IgD-negative memory B cell (primary cell): ENCODE results near the gene KRT23. TPM values are rescaled to one million over a fixed set of nuclear protein-coding genes. Genes with fewer than 3 reads are reported as not detected.

Experiments used
- H3K27ac Mint-ChIP-seq, 3 donors: one replicate each; pipeline ENCODE4 v1.8.0; 2020 to 2022; ENCODE audit warnings: mild to moderate bottlenecking in 3 of 3, mixed read lengths in 3 of 3, moderate library complexity in 1 of 3
- H3K27me3 Mint-ChIP-seq: one replicate; pipeline ENCODE4 v1.8.0; 2021; ENCODE audit warnings: mixed read lengths
- H3K36me3 Mint-ChIP-seq: one replicate; pipeline ENCODE4 v1.8.0; 2020; ENCODE audit warnings: mild to moderate bottlenecking, mixed read lengths
- H3K4me1 Mint-ChIP-seq, 3 donors: one replicate each; pipeline ENCODE4 v1.8.0; 2020 to 2022; ENCODE audit warnings: mixed read lengths in 3 of 3, mild to moderate bottlenecking in 1 of 3
- H3K4me3 Mint-ChIP-seq, 4 donors: one replicate each; pipeline ENCODE4 v1.8.0; 2020 to 2022; ENCODE audit warnings: mild to moderate bottlenecking in 4 of 4, mixed read lengths in 4 of 4, moderate library complexity in 3 of 4
- H3K9me3 Mint-ChIP-seq, 3 donors: one replicate each; pipeline ENCODE4 v1.8.0; 2020 to 2021; ENCODE audit warnings: mixed read lengths in 3 of 3, mild to moderate bottlenecking in 1 of 3
- polyA plus RNA-seq: library from polyadenylated mRNA; unstranded; fragments of 300-500 nt; fragmentation: Illumina TruSeq; gene quantifications from one replicate; pipeline ENCODE4 v1.2.3, GENCODE V29; 2021

KRT23 gene
- not detected for polyA plus RNA-seq

GRCh38 chr17:40937384-40937819 is at the start of gene KRT23:
Gene KRT23 (minus strand): TSS chr17:40937646. CDS start chr17:40936603, 1,043 bp downstream.
- peaks cover 15% of the 10 kb centered on the region for H3K27me3 Mint-ChIP-seq
- H3K36me3 Mint-ChIP-seq: no peaks in the 10 kb centered on the region
- peaks cover 0 to 1% (median 0%) of the 10 kb centered on the region in 3 donors for H3K4me1 Mint-ChIP-seq
- no peak within 1 kb of the TSS for H3K4me3 Mint-ChIP-seq
- H3K9me3 Mint-ChIP-seq: no peaks in the 10 kb centered on the region
- no peak within 1 kb of the TSS for H3K27ac Mint-ChIP-seq

GRCh38 chr17:40986920-40987319 is 49.5 kb upstream of the KRT23 start:
- peak overlapping the region in 1 of 3 donors; percentile 26 for H3K27ac Mint-ChIP-seq
- peaks cover 0 to 3% (median 0%) of the 10 kb centered on the region in 3 donors for H3K9me3 Mint-ChIP-seq
- no peak overlapping the region for H3K4me3 Mint-ChIP-seq
- no peaks in the 10 kb centered on the region for H3K36me3 Mint-ChIP-seq
- H3K27me3 Mint-ChIP-seq: peaks cover 11% of the 10 kb centered on the region
- peaks cover 0 to 2% (median 0%) of the 10 kb centered on the region in 3 donors for H3K4me1 Mint-ChIP-seq

- H3K27me3 Mint-ChIP-seq: peaks cover 11% of the 10 kb centered on the region
- no peaks in the 10 kb centered on the region for H3K9me3 Mint-ChIP-seq
- no peak within 1 kb of the TSS for H3K27ac Mint-ChIP-seq
- H3K4me3 Mint-ChIP-seq: no peak within 1 kb of the TSS
- no peaks in the 10 kb centered on the region for H3K36me3 Mint-ChIP-seq
- H3K4me1 Mint-ChIP-seq: peaks cover 0 to 2% (median 0%) of the 10 kb centered on the region in 3 donors
These were observed 46.8 kb upstream of the KRT23 start, which contains the start of gene KRT40 for GRCh38 chr17:40984226-40984625. Gene KRT40 (minus strand): TSS chr17:40984326. CDS start chr17:40984273, 53 bp downstream.

GRCh38 chr17:40981115-40981514 is 43.7 kb upstream of the KRT23 start:
- H3K4me3 Mint-ChIP-seq: no peak overlapping the region
- H3K9me3 Mint-ChIP-seq: no peaks in the 10 kb centered on the region
- H3K27ac Mint-ChIP-seq: no peak overlapping the region
- H3K27me3 Mint-ChIP-seq: peaks cover 15% of the 10 kb centered on the region
- no peaks in the 10 kb centered on the region for H3K4me1 Mint-ChIP-seq
- H3K36me3 Mint-ChIP-seq: no peaks in the 10 kb centered on the region

- H3K27me3 Mint-ChIP-seq: peaks cover 15% of the 10 kb centered on the region
- H3K4me1 Mint-ChIP-seq: no peaks in the 10 kb centered on the region
- H3K27ac Mint-ChIP-seq: no peak overlapping the region
- H3K36me3 Mint-ChIP-seq: no peaks in the 10 kb centered on the region
- H3K9me3 Mint-ChIP-seq: no peaks in the 10 kb centered on the region
- H3K4me3 Mint-ChIP-seq: no peak overlapping the region
These were observed 43.1 kb upstream of the KRT23 start for GRCh38 chr17:40980596-40980995.

- Mint-ChIP-seq H3K4me3 (no peak overlapping the region), H3K9me3 (no peaks in the 10 kb centered on the region)
These were observed 42.7 kb upstream of the KRT23 start for GRCh38 chr17:40980117-40980516.

GRCh38 chr17:40978575-40979151 is 41.2 kb upstream of the KRT23 start:
- no peaks in the 10 kb centered on the region for H3K36me3 Mint-ChIP-seq
- H3K4me1 Mint-ChIP-seq: no peaks in the 10 kb centered on the region
- H3K27ac Mint-ChIP-seq: no peak overlapping the region
- H3K9me3 Mint-ChIP-seq: no peaks in the 10 kb centered on the region
- no peak overlapping the region for H3K4me3 Mint-ChIP-seq
- peaks cover 10% of the 10 kb centered on the region for H3K27me3 Mint-ChIP-seq

More at GRCh38 chr17:40980117-40980516, 42.7 kb upstream of the KRT23 start:
- Mint-ChIP-seq H3K27ac (no peak overlapping the region), H3K27me3 (peaks cover 15% of the 10 kb centered on the region), H3K36me3 (no peaks in the 10 kb centered on the region), H3K4me1 (no peaks in the 10 kb centered on the region)

GRCh38 chr17:40975516-40975915 is 38.1 kb upstream of the KRT23 start:
- Mint-ChIP-seq H3K36me3 (no peaks in the 10 kb centered on the region), H3K9me3 (no peaks in the 10 kb centered on the region), H3K4me3 (no peak overlapping the region), H3K27me3 (peaks cover 8% of the 10 kb centered on the region), H3K4me1 (no peaks in the 10 kb centered on the region), H3K27ac (no peak overlapping the region)

GRCh38 chr17:40974366-40974765 is 36.9 kb upstream of the KRT23 start:
- H3K36me3 Mint-ChIP-seq: no peaks in the 10 kb centered on the region
- no peak overlapping the region for H3K27ac Mint-ChIP-seq
- H3K4me3 Mint-ChIP-seq: no peak overlapping the region
- no peaks in the 10 kb centered on the region for H3K4me1 Mint-ChIP-seq
- H3K9me3 Mint-ChIP-seq: no peaks in the 10 kb centered on the region
- peaks cover 9% of the 10 kb centered on the region for H3K27me3 Mint-ChIP-seq

GRCh38 chr17:40967582-40967981 is 30.1 kb upstream of the KRT23 start:
- peaks cover 0 to 2% (median 0%) of the 10 kb centered on the region in 3 donors for H3K9me3 Mint-ChIP-seq
- H3K27me3 Mint-ChIP-seq: peaks cover 6% of the 10 kb centered on the region
- H3K27ac Mint-ChIP-seq: no peak overlapping the region
- peaks cover 0 to 5% (median 0%) of the 10 kb centered on the region in 3 donors for H3K4me1 Mint-ChIP-seq
- no peaks in the 10 kb centered on the region for H3K36me3 Mint-ChIP-seq
- H3K4me3 Mint-ChIP-seq: no peak overlapping the region

- no peaks in the 10 kb centered on the region for H3K36me3 Mint-ChIP-seq
- H3K9me3 Mint-ChIP-seq: peaks cover 0 to 2% (median 0%) of the 10 kb centered on the region in 3 donors
- H3K4me1 Mint-ChIP-seq: peaks cover 0 to 5% (median 0%) of the 10 kb centered on the region in 3 donors
- peaks cover 6% of the 10 kb centered on the region for H3K27me3 Mint-ChIP-seq
- H3K27ac Mint-ChIP-seq: no peak within 1 kb of the TSS
- H3K4me3 Mint-ChIP-seq: no peak within 1 kb of the TSS
These were observed 29.4 kb upstream of the KRT23 start, which contains the start of gene KRT39 for GRCh38 chr17:40966848-40967247. Gene KRT39 (minus strand): TSS chr17:40966948. CDS start chr17:40966856, 92 bp downstream.

- no peak overlapping the region for H3K27ac Mint-ChIP-seq
- peaks cover 3% of the 10 kb centered on the region for H3K27me3 Mint-ChIP-seq
- H3K9me3 Mint-ChIP-seq: peaks cover 0 to 2% (median 0%) of the 10 kb centered on the region in 3 donors
- H3K36me3 Mint-ChIP-seq: no peaks in the 10 kb centered on the region
- no peak overlapping the region for H3K4me3 Mint-ChIP-seq
- peaks cover 0 to 5% (median 0%) of the 10 kb centered on the region in 3 donors for H3K4me1 Mint-ChIP-seq
These were observed 26.4 kb upstream of the KRT23 start for GRCh38 chr17:40963838-40964237.

- Mint-ChIP-seq H3K27me3 (peaks cover 3% of the 10 kb centered on the region), H3K4me1 (peaks cover 0 to 5% (median 0%) of the 10 kb centered on the region in 3 donors), H3K27ac (no peak overlapping the region)
These were observed 24.7 kb upstream of the KRT23 start for GRCh38 chr17:40962059-40962561.

GRCh38 chr17:40961591-40961990 is 24.1 kb upstream of the KRT23 start:
- Mint-ChIP-seq H3K27me3 (peaks cover 3% of the 10 kb centered on the region), H3K4me1 (peaks cover 0 to 5% (median 0%) of the 10 kb centered on the region in 3 donors), H3K4me3 (no peak overlapping the region), H3K27ac (no peak overlapping the region), H3K9me3 (peaks cover 0 to 2% (median 0%) of the 10 kb centered on the region in 3 donors), H3K36me3 (no peaks in the 10 kb centered on the region)

More at GRCh38 chr17:40962059-40962561, 24.7 kb upstream of the KRT23 start:
- Mint-ChIP-seq H3K4me3 (no peak overlapping the region), H3K9me3 (peaks cover 0 to 2% (median 0%) of the 10 kb centered on the region in 3 donors), H3K36me3 (no peaks in the 10 kb centered on the region)

- H3K4me1 Mint-ChIP-seq: peaks cover 0 to 5% (median 0%) of the 10 kb centered on the region in 3 donors
- no peaks in the 10 kb centered on the region for H3K27me3 Mint-ChIP-seq
- no peaks in the 10 kb centered on the region for H3K9me3 Mint-ChIP-seq
- H3K36me3 Mint-ChIP-seq: no peaks in the 10 kb centered on the region
- H3K27ac Mint-ChIP-seq: peak overlapping the region in 1 of 3 donors; percentile 51
- no peak overlapping the region for H3K4me3 Mint-ChIP-seq
These were observed 22.7 kb upstream of the KRT23 start for GRCh38 chr17:40960144-40960543.
